Measurements from ENCODE around the gene MYO5B. TPM values are rescaled to one million over a fixed set of nuclear protein-coding genes. Genes with fewer than 3 reads are reported as not detected.

Gene MYO5B
- total and polyA plus RNA-seq, 2 donors (not counting 1 experiment from before 2014, with no cell fraction given) = 0.30 to 1.7 TPM

GRCh38 chr18:49988101-49988500 lies 206.8 kb downstream of the MYO5B start:
- Histone ChIP-seq H3K36me3 (replicated peaks in 1 of 2; ENCODE audit: control extremely low read depth in 1 of 2, control insufficient read depth in 1 of 2, extremely low read depth in 1 of 2, insufficient read depth in 2 of 2, low read length in 1 of 2) (no peaks in the 10 kb centered on the region), H3K9me3 (ENCODE audit: control extremely low read depth in 1 of 3, control insufficient read depth in 2 of 3, insufficient read depth in 1 of 3, low read length in 2 of 3) (no peaks in the 10 kb centered on the region), H4K20me1 (ENCODE audit: control insufficient read depth, insufficient read depth, low read length, poor library complexity, severe bottlenecking) (no peaks in the 10 kb centered on the region), H2AFZ (ENCODE audit: insufficient read depth, low read depth, low read length, poor library complexity, severe bottlenecking) (no peak overlapping the region), H3K79me2 (ENCODE audit: control insufficient read depth, insufficient read depth, low read length) (no peaks in the 10 kb centered on the region), H3K4me1 (ENCODE audit: control insufficient read depth in 2 of 2, insufficient read depth in 2 of 2, low read length in 2 of 2) (no peaks in the 10 kb centered on the region), H3K9ac (ENCODE audit: low read length) (no peak overlapping the region), H3K27me3 (replicated peaks in 1 of 4; ENCODE audit: control extremely low read depth in 1 of 4, control insufficient read depth in 3 of 4, insufficient read depth in 4 of 4, low read length in 3 of 4) (no peaks in the 10 kb centered on the region), H3K4me2 (replicated peaks; ENCODE audit: low read depth, low read length, poor library complexity, severe bottlenecking) (no peak overlapping the region), H3K4me3 (ENCODE audit: control extremely low read depth in 1 of 5, extremely low read depth in 1 of 5, insufficient read depth in 1 of 5, low read depth in 2 of 5, low read length in 4 of 5) (no peak overlapping the region), H3K27ac (ENCODE audit: low read length in 2 of 2) (no peak overlapping the region)
- POLR2A ChIA-PET = no interaction called here
- Mint-ChIP-seq H3K9me3 (ENCODE audit: insufficient read depth) (no peaks in the 10 kb centered on the region), H3K27ac (no peak overlapping the region), H3K27me3 (peaks cover 12% of the 10 kb centered on the region), H3K4me3 (no peak overlapping the region), H3K4me1 (no peaks in the 10 kb centered on the region)
- 83% methylated on average over 2 of the region's 5 CpGs for WGBS (ENCODE audit: insufficient coverage)
- CTCF ChIA-PET = no interaction called here
- intact Hi-C loops (cut with micrococcal nuclease) = no loop called here
- no peak for ATAC-seq (ENCODE audit: low read depth)
- TF ChIP-seq CTCF (IDR thresholded peaks at IDR 0.05) (no peak), EZH2 (IDR thresholded peaks at IDR 0.05; ENCODE audit: borderline replicate concordance, insufficient read depth, low read depth, low read length, poor library complexity, severe bottlenecking) (no peak)
- no peak for DNase-seq

- Mint-ChIP-seq H3K27ac (no peak overlapping the region), H3K9me3 (ENCODE audit: insufficient read depth) (no peaks in the 10 kb centered on the region), H3K4me1 (no peaks in the 10 kb centered on the region), H3K27me3 (peaks cover 5% of the 10 kb centered on the region), H3K4me3 (no peak overlapping the region)
- no peaks in the 10 kb centered on the region for H3K4me1 ChIP-seq (ENCODE audit: control insufficient read depth in 2 of 2, insufficient read depth in 2 of 2, low read length in 2 of 2)
- CTCF ChIA-PET = no interaction called here
- no peak overlapping the region for H3K9ac ChIP-seq (ENCODE audit: low read length)
- no peak for DNase-seq
- H3K4me3 ChIP-seq (ENCODE audit: control extremely low read depth in 1 of 5, extremely low read depth in 1 of 5, insufficient read depth in 1 of 5, low read depth in 2 of 5, low read length in 4 of 5) = no peak overlapping the region
- H2AFZ ChIP-seq (ENCODE audit: insufficient read depth, low read depth, low read length, poor library complexity, severe bottlenecking) = no peak overlapping the region
- no peaks in the 10 kb centered on the region for H3K36me3 ChIP-seq (replicated peaks in 1 of 2; ENCODE audit: control extremely low read depth in 1 of 2, control insufficient read depth in 1 of 2, extremely low read depth in 1 of 2, insufficient read depth in 2 of 2, low read length in 1 of 2)
- no peak for ATAC-seq (ENCODE audit: low read depth)
- intact Hi-C loops (cut with micrococcal nuclease) = no loop called here
- no peak for TF ChIP-seq CTCF (IDR thresholded peaks at IDR 0.05)
- no peak for TF ChIP-seq EZH2 (IDR thresholded peaks at IDR 0.05; ENCODE audit: borderline replicate concordance, insufficient read depth, low read depth, low read length, poor library complexity, severe bottlenecking)
- H3K27ac ChIP-seq (ENCODE audit: low read length in 2 of 2) = no peak overlapping the region
- POLR2A ChIA-PET = no interaction called here
- WGBS (ENCODE audit: insufficient coverage) = 50% methylated on average over 1 of the region's 3 CpGs
- H3K9me3 ChIP-seq (ENCODE audit: control extremely low read depth in 1 of 3, control insufficient read depth in 2 of 3, insufficient read depth in 1 of 3, low read length in 2 of 3) = no peaks in the 10 kb centered on the region
- no peaks in the 10 kb centered on the region for H3K27me3 ChIP-seq (replicated peaks in 1 of 4; ENCODE audit: control extremely low read depth in 1 of 4, control insufficient read depth in 3 of 4, insufficient read depth in 4 of 4, low read length in 3 of 4)
- H3K4me2 ChIP-seq (replicated peaks; ENCODE audit: low read depth, low read length, poor library complexity, severe bottlenecking) = no peak overlapping the region
- H4K20me1 ChIP-seq (ENCODE audit: control insufficient read depth, insufficient read depth, low read length, poor library complexity, severe bottlenecking) = no peaks in the 10 kb centered on the region
- H3K79me2 ChIP-seq (ENCODE audit: control insufficient read depth, insufficient read depth, low read length) = no peaks in the 10 kb centered on the region
Observed at GRCh38 chr18:49985236-49985635, 209.7 kb downstream of the MYO5B start.

All from B cell (primary cell).